ENCODE results near the gene ARL4A.

The ARL4A gene

GRCh38 chr7:12695965-12696364, 8.5 kb downstream of the ARL4A start:
- in situ Hi-C loops (cut with MboI; ENCODE audit: low sequenced_read_pairs) = no loop called here

GRCh38 chr7:12699299-12699698, 11.9 kb downstream of the ARL4A start:
- in situ Hi-C loops (cut with MboI; ENCODE audit: low sequenced_read_pairs) = no loop called here

- in situ Hi-C loops (cut with MboI; ENCODE audit: low sequenced_read_pairs) = no loop called here
Observed at GRCh38 chr7:12701433-12701832, 14.0 kb downstream of the ARL4A start.

- in situ Hi-C loops (cut with MboI; ENCODE audit: low sequenced_read_pairs) = no loop called here
Observed at GRCh38 chr7:12703881-12704280, 16.4 kb downstream of the ARL4A start.

DNA sequence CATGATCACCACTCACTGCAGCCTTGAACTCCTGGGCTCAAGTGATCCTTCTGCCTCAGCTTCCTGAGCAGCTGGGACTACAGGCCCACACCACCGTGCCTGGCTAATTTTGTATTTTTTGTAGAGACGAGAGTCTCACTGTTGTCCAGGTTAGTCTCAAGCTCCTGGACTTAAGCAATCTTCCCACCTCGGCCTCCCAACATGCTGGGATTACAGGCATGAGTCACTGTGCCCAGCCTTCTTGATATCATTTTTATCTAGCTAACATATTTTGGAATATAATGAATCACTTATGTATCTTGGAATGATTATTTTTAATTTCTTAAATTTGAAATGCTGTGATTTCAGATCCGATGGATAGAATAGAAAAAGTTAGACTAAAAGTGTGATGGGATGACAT, 18.4 kb downstream of the ARL4A start:
- in situ Hi-C loops (cut with MboI; ENCODE audit: low sequenced_read_pairs) = no loop called here

DNA sequence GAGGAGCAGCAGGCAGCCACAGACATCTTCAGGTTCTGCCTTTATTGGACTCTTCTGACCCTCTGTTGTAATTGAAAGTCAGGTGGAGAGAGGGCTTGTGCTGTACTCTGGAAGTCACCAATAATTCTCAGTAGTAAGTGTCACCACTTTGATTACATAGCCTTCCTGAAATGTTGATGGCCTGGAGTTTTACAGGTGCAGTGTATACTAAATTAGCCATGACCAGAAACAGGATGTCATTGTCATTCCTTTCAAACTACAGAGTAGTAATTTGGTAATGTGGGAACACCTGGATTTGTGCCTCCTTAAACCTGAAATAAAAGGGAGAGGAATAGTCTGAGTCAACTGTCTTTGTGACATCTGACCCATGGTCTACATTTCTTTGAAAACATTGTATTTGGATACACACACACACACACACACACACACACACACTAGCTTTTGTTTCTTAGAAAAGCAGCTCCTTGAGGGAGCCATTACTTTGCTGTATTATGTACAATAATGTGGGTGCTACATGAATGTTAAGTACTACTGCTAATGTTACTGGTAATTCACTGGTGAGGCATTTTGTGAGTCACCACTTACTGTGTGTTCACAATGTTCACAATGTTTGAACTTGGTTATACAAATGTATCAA, 19.6 kb downstream of the ARL4A start:
- in situ Hi-C loops (cut with MboI; ENCODE audit: low sequenced_read_pairs) = no loop called here

GRCh38 chr7:12708314-12708713, 20.9 kb downstream of the ARL4A start:
- in situ Hi-C loops (cut with MboI; ENCODE audit: low sequenced_read_pairs) = no loop called here

DNA sequence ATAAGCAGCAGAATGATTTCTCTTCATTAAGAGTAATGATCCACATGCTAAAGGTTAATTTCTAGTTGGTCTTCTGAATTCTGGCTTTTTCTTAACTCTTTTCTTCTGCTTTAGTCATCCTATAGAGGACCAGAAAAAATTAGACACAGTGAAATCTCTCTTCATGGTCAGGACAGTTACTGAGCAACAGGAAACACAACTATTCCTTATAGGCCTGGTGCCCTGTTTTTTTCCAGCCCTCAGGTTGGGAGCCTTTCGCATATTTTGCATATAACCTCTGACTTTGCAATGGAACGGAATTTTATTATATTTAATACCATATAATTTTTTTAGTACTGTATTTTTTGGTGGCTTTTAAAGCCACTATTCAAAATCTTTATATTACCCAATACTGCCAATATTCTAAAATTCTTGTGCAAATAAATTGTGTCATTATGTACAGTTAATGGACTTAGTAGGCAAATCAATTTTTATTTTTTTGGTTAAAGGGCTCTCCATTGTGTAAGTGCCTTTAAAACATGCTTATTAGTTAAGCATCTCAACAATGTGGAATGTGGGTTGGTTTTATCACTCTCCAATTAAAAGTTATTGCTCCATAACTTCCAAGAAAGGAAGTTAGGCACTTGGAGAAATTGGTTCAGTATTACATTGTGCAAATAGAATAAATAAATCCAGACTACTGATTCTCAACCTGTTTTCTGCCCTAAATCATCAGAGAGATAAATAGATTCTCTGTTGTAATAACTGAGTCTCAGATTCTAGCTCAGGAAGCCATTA, 22.5 kb downstream of the ARL4A start:
- in situ Hi-C loops (cut with MboI; ENCODE audit: low sequenced_read_pairs) = no loop called here

- in situ Hi-C loops (cut with MboI; ENCODE audit: low sequenced_read_pairs) = no loop called here
Observed at GRCh38 chr7:12711124-12711523, 23.7 kb downstream of the ARL4A start.

DNA sequence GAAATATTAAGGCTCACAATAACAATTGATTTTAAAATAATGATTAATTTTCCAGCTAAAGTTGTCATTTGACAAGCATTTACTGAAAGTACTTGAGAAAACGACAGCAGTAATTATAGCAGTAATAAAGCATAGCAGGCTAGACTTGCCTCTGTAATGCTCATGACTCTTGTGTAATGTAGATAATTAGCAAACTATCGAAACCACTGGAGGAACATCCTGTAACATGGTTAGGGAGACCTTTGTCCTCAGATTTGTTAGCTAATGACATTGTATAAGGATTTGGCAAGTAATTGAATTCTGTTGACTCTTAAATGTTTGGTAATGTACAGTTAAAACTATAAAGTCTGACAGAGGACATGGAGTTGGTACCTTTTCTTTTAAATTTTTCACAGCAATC, 24.8 kb downstream of the ARL4A start:
- in situ Hi-C loops (cut with MboI; ENCODE audit: low sequenced_read_pairs) = no loop called here

DNA sequence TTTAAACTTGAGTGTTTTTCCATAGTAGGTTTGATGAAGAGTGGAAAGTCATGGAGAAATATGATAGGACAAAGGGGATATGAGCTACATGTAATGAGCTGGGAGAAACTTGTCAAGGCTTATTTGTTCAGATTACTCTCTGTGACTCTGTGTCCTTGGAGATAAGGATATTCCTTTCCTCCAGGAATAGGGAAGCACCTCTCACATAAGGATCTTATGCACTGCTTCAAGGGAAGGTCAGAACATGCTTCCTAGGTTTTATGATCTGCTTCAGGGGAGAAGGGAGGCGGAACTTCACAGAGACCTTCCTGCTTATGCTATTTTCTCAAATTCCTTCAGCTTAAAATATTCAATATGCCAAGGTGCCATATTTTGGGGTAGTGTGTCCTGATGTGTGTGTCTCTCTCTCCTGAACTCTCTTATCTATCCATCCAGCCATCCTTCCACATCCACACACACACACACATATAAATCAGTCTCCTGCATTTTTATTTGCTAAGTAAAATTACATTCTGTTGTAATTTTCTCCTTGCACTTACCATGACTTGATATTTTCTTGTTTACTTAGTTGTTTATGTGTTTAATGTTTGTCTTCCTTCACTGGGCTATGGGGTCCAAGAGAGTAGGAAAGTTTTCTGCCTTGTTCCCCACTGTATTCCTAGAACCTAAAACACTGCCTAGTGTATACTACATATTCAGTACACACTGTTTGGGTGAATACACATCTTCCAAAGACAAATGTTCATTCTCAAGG, 26.4 kb downstream of the ARL4A start:
- in situ Hi-C loops (cut with MboI; ENCODE audit: low sequenced_read_pairs) = no loop called here

DNA sequence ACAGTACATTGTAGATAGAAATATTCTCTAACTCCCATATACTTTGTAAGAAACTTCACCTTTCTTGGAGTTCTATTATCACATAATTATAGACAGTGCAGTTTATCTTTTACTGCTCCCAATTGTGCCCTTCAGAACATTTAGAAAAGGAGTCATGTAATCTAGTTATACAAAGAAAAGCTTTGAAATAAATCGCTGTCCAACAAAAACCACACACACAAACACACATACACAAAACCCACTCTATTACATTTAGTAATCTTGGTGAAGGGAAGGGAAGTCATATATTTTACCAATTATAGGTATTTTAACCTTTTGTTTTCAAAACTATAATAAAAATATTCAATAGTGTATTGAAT, 26.9 kb downstream of the ARL4A start:
- in situ Hi-C loops (cut with MboI; ENCODE audit: low sequenced_read_pairs) = no loop called here

- in situ Hi-C loops (cut with MboI; ENCODE audit: low sequenced_read_pairs) = no loop called here
Observed at GRCh38 chr7:12715372-12716133, 28.1 kb downstream of the ARL4A start.

GRCh38 chr7:12716134-12716681, 28.8 kb downstream of the ARL4A start:
- in situ Hi-C loops (cut with MboI; ENCODE audit: low sequenced_read_pairs) = no loop called here

GRCh38 chr7:12716722-12717121, 29.3 kb downstream of the ARL4A start:
- in situ Hi-C loops (cut with MboI; ENCODE audit: low sequenced_read_pairs) = no loop called here

GRCh38 chr7:12719141-12719919, 31.9 kb downstream of the ARL4A start:
- in situ Hi-C loops (cut with MboI; ENCODE audit: low sequenced_read_pairs) = no loop called here

DNA sequence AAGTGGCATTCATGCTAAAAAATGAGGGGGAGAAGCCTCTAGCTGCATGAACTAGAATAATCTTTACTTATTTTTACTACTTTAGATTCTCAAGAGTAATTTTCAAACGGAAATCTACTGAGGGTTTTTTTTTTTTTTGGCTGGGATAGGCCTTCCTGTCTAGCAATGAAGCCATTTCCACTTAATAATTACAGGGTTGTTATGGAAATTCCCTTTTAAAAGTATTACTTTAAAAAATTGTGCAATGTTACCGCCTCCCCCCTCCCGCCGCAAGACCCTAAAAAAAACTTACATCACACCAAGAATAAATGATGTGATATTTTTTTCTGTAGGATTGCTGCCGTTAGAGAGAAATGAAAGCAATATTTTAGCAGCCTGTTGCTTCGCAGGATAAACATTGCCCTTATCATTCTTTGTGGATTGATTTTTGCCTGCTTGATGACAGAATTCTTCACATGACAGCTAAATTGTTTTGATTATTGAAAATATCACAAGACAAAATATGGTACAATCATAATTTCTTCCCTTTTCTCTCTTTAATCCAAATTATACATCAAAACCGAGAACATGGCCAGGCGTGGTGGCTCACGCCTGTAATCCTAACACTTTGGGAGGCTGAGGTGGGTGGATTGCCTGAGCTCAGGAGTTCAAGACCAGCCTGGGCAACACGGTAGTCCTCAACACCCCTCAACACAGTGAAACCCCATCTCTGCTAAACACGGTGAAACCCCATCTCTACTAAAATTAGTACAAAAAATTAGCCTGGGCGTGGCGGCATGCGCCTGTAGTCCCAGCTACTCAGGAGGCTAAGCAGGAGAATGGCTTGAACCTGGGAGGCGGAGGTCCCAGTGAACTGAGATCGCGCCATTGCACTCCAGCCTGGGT, 32.8 kb downstream of the ARL4A start:
- in situ Hi-C loops (cut with MboI; ENCODE audit: low sequenced_read_pairs) = no loop called here

DNA sequence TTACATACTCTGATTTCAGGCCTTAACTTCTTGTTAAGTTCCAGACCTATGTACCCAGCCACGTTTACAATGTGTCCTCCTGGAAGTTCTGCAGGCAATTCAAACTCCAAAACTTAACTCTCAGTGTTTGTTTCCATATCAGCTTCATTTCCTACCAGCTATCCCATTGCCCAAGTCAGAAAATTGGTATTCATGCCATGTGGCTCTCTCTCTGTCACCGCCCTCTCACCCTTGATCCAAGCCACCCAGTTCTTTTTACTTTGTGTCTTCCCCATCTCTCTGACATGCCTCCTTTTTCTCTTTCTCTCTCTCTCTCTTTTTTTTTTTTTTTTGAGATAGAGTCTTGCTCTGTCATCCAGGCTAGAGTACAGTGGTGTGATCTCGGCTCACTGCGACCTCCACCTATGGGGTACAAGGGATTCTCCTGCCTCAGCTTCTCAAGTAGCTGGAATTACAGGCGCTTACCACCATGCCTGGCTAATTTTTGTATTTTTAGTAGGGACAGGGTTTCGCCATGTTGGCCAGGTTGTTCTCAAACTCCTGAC, 33.9 kb downstream of the ARL4A start:
- in situ Hi-C loops (cut with MboI; ENCODE audit: low sequenced_read_pairs) = no loop called here

DNA sequence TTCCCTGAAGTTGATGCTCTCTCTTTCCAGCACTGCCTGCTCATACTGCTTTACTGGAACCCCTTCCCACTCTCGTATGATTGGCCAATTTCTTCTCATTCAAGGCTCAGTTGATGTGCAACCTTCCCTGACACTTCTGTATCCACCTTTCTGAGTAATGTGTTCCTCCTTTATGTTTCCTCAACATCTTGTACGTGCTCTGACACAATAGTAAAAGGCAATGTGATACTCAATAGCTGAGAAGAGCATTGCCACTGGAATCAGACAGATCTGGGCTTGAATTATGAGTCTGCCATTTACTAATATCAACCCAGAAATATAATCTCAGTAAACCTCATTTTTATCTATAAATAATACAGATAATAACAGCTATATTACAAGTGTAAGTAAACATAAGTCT, 34.7 kb downstream of the ARL4A start:
- in situ Hi-C loops (cut with MboI; ENCODE audit: low sequenced_read_pairs) = no loop called here
